Right lobe of liver (tissue), 4 donors: ENCODE measurements around the gene SLCO3A1.

Source experiments
- POLR2A ChIP-seq: fragments of 450-650 bp; IDR thresholded peaks from one replicate; pipeline ENCODE4 v1.6.1; 2017; ENCODE audit warnings: antibody characterized with exemption, mild to moderate bottlenecking
- TF ChIP-seq, protein P1 (sequence below), 4 donors: fragments of 200-600 bp in 3 of 4; fragments of 450-650 bp in 1 of 4; IDR thresholded peaks; one replicate each; pipeline versions ENCODE4 v1.5.1 to v1.8.0; 2016 to 2022; ENCODE audit warnings: antibody characterized with exemption in 4 of 4, mild to moderate bottlenecking in 2 of 4
- donor health status: DM: no; HTN: no; CAD: no.
- donor health status: DM: no; HTN: no; CAD: no.
- donor health status: DM: no; HTN: yes; CAD: no.

- TF ChIP-seq, protein P1, sequence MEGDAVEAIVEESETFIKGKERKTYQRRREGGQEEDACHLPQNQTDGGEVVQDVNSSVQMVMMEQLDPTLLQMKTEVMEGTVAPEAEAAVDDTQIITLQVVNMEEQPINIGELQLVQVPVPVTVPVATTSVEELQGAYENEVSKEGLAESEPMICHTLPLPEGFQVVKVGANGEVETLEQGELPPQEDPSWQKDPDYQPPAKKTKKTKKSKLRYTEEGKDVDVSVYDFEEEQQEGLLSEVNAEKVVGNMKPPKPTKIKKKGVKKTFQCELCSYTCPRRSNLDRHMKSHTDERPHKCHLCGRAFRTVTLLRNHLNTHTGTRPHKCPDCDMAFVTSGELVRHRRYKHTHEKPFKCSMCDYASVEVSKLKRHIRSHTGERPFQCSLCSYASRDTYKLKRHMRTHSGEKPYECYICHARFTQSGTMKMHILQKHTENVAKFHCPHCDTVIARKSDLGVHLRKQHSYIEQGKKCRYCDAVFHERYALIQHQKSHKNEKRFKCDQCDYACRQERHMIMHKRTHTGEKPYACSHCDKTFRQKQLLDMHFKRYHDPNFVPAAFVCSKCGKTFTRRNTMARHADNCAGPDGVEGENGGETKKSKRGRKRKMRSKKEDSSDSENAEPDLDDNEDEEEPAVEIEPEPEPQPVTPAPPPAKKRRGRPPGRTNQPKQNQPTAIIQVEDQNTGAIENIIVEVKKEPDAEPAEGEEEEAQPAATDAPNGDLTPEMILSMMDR (IDR thresholded peaks at IDR 0.05): no peak
- TF ChIP-seq POLR2A: no peak
These were observed 205.8 kb downstream of the SLCO3A1 start for GRCh38 chr15:92059036-92059970.
